Measurements from ENCODE around the gene ANGPTL4.
"Not testable (repeated sequence)": the region's sequence is repeated elsewhere in the genome, so short reads cannot be mapped to it uniquely, and the experiment has no call there.

The ANGPTL4 gene

DNA sequence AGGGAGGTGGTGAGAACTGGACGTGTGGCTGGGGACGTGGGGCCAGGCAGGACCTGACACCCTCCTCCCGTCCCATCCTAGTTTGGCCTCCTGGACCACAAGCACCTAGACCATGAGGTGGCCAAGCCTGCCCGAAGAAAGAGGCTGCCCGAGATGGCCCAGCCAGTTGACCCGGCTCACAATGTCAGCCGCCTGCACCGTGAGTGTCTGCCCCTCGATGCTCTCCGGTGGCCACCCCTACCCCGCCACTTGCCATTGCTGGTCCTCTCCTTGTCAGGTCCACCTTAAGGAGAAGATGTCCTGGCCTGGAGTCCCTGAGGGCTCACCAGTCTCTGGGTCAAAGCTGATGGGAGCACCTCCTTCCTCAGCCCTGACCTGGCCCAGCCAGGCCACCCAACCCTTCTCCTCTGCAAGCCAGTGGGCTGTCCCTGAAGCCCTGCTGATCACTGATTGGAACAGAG lies 2.2 kb downstream of the ANGPTL4 start:
- no peak for DNase-seq

GRCh38 chr19:8366961-8367326 lies 3.0 kb downstream of the ANGPTL4 start:
- no peak for DNase-seq

GRCh38 chr19:8367327-8368001 lies 3.5 kb downstream of the ANGPTL4 start:
- no peak for DNase-seq

GRCh38 chr19:8370176-8371010 lies 6.4 kb downstream of the ANGPTL4 start:
- no peak for DNase-seq

DNA sequence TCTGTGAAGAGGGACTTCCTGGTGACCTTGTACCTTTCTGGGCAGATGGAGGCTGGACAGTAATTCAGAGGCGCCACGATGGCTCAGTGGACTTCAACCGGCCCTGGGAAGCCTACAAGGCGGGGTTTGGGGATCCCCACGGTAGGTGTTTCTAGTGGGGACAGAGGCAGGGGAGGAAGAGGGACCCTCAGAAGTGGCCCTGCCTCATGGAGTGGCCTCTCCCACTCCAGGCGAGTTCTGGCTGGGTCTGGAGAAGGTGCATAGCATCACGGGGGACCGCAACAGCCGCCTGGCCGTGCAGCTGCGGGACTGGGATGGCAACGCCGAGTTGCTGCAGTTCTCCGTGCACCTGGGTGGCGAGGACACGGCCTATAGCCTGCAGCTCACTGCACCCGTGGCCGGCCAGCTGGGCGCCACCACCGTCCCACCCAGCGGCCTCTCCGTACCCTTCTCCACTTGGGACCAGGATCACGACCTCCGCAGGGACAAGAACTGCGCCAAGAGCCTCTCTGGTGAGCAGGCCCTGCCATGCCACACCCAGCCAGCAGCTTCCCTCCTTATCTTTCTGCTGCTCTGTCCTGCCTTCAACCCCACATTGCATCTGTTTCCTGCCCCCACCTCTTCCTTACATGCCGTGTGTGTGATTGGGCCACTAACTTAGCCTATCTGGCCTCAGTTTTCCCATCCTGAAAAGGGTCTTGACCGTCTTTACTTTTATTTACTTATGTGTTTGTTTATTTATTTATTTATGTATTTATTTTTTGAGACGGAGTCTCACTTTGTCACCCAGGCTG lies 7.3 kb downstream of the ANGPTL4 start:
- no peak for DNase-seq

DNA sequence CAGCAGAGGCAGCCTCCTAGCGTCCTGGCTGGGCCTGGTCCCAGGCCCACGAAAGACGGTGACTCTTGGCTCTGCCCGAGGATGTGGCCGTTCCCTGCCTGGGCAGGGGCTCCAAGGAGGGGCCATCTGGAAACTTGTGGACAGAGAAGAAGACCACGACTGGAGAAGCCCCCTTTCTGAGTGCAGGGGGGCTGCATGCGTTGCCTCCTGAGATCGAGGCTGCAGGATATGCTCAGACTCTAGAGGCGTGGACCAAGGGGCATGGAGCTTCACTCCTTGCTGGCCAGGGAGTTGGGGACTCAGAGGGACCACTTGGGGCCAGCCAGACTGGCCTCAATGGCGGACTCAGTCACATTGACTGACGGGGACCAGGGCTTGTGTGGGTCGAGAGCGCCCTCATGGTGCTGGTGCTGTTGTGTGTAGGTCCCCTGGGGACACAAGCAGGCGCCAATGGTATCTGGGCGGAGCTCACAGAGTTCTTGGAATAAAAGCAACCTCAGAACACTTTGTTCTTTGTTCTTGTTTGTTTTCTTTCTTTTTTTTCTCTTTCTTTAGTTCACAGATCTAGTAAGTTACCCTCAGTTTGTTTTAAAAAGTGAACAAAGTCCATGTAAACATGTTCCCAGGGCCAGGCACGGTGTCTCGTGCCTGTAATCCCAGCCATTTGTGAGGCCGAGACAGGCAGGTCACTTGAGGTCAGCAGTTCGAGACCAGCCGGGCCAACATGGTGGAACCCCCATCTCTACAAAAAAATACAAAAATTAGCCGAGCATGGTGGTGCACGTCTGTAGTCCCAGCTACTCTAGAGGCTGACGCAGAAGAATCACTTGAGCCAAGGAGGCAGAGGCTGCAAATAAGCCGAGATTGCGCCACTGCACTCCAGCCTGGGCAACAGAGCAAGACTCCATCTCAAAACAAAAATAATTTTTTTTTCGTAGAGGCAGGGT lies 10.2 kb downstream of the ANGPTL4 start:
- DNase-seq: no peak

GRCh38 chr19:8375766-8376165 lies 11.8 kb downstream of the ANGPTL4 start:
- DNase-seq: not testable (repeated sequence)

- not testable (repeated sequence) for DNase-seq
Measured at GRCh38 chr19:8376373-8376974, 12.5 kb downstream of the ANGPTL4 start.

GRCh38 chr19:8377598-8377997 lies 13.6 kb downstream of the ANGPTL4 start:
- DNase-seq: no peak

- not testable (repeated sequence) for DNase-seq
Measured at GRCh38 chr19:8379156-8379891, 15.4 kb downstream of the ANGPTL4 start.

DNA sequence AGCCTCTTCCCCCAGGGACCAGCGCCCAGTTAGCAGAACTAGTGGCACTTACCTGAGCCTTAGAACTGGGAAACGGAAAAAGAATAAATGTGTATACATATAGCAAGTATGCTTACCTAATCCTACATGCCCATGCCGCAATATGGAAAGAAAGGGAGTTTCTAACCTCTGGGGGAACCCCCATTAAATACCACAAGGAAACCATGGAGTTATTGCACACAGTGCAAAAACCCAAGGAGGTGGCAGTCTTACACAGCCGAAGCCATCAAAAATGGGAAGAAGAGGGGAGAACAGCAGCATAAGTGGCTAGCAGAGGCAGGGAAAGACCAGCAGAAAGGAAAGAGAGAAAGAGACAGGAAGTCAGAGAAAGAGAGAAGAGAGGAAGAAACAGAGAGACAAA lies 20.6 kb downstream of the ANGPTL4 start:
- DNase-seq: not testable (repeated sequence)

GRCh38 chr19:8385103-8385502 lies 21.1 kb downstream of the ANGPTL4 start:
- DNase-seq: not testable (repeated sequence)

GRCh38 chr19:8385566-8385965 lies 21.6 kb downstream of the ANGPTL4 start:
- DNase-seq: not testable (repeated sequence)

DNA sequence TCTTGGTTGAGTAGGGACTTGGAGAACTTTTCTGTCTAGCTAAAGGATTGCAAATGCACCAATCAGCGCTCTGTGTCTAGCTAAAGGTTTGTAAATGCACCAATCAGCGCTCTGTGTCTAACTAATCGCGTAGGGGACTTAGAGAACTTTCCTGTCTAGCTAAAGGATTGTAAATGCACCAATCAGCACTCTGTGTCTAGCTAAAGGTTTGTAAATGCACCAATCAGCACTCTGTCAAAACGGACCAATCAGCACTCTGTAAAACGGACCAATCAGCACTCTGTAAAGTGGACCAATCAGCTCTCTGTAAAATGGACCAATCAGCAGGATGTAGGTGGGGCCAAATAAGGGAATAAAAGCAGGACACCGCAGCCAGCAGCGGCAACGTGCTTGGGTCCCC lies 22.5 kb downstream of the ANGPTL4 start:
- not testable (repeated sequence) for DNase-seq

DNA sequence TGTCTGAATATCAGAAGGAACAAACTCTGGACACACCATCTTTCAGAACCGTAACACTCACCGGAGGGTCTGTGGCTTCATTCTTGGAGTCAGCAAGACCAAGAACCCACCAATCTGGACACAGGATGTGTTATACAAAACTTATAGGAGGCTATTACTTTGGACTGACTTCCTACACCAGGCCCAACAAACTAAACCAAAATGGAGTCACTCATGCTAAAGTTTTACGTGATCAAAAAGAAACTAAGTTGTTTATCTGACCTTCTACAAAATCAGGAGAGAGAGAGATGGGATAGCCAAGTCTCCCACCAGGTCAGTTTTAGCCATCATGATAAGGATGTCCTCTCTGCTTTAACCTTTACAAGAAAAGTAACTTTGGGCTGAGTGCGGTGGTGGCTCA lies 23.0 kb downstream of the ANGPTL4 start:
- no peak for DNase-seq

DNA sequence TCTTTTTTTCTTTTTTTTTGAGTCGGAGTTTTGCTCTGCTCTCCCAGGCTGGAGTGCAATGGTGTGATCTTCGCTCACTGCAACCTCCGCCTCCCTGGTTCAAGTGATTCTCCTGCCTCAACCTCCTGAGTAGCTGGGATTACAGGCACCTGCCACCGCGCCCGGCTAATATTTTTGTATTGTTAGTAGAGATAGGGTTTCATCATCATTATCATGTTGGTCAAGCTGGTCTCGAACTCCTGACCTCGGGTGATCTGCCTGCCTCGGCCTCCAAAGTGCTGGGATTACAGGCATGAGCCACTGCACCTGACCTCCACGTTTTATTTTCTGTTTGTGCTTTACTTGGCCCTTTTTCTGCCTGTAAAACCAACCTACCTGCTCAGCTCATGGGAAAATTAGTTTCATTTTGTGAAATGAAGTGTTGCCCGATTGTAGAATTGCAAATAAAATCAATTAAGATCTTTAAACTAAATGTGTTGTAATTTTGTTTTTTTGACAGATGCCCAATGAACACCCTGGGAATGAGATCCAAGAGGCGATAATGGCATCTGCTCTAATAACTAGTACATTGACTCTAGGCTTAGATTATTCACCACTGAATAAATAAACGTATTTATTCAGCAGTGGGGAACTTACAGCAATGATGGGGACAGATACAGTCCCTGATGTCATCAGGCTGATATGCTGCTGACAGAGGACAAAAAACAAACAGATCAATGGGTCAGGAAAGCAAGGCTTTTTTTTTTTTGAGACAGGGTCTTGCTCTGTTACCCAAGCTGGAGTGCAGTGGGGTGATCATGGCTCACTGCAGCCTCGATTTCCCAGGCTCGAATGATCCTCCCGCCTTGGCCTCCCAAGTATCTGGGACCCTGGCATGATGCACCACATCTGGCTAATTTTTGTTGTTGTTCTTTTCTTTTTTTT lies 24.0 kb downstream of the ANGPTL4 start:
- DNase-seq: no peak

DNA sequence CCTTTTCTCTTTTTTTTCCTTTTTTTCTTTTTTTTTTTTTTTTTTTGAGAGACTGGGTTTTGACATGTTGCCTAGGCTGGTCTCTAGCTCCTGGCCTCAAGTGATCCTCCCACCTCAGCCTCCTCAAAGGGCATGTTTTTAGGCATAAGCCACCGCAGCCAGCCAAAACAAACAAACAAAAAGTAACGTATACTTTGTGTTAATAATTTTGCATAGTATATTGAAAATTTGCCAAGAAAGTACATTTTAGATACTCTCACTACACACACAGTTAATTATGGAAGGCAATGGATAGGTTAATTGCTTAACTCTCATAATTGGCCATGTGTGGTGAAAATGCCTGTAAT lies 24.6 kb downstream of the ANGPTL4 start:
- DNase-seq: no peak

- DNase-seq: peak; percentile 96
Measured at GRCh38 chr19:8389891-8390616, 26.1 kb downstream of the ANGPTL4 start, which contains the start of gene RAB11B. Gene RAB11B, plus strand, starts transcription at chr19:8390360. Its CDS starts 57 bp downstream, at chr19:8390417.

- DNase-seq: peak; percentile 81
Measured at GRCh38 chr19:8390617-8390981, 26.6 kb downstream of the ANGPTL4 start.

Data from effector CD4-positive, alpha-beta T cell (primary cell).